ENCODE results near the gene ATAT1.

The ATAT1 gene

DNA sequence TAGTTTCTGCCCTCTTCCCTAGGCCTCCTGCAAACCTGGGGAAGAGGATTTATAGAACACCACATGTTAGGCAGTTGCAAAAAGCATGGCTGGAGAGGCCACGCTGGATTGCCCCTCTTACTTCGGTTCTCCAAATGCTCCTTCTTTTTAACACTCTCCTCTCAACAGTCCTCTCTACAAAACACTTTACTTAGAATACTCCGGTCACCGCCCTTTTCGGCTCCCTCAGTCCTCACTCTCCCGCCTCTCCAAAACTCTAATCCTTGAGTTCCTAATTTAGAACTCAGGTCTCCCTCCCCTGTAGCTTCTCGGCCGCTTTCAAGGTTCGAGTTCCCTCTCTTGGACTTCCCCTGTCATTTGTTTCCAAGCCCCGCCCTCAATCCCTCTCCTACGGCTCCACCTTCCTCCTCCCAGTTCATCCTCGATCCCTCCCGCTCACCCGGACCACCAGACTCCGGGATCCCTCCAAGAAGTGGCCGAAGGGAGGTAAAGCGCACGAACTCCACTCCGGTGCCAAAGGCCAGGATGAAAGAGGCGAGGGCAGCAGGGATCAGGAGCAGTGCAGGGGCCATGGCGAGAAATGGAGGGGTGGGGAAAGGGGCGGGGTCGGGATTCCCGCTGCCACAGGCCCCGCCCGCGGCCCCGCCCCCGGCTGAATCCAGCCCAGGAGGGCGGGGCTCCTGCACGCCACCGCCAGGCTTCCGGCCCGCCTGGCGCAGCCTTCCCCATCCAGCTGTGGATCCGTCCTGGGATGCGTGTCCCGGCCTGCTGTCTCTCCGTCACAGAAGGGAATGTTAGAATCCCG lies 63.9 kb downstream of the ATAT1 start, which contains the start of gene NRM:
NRM (minus strand) TSS at position 582 of the 805 bp plus-strand sequence; CDS start at position 572, 10 bp downstream.
- TF ChIP-seq, protein P1, sequence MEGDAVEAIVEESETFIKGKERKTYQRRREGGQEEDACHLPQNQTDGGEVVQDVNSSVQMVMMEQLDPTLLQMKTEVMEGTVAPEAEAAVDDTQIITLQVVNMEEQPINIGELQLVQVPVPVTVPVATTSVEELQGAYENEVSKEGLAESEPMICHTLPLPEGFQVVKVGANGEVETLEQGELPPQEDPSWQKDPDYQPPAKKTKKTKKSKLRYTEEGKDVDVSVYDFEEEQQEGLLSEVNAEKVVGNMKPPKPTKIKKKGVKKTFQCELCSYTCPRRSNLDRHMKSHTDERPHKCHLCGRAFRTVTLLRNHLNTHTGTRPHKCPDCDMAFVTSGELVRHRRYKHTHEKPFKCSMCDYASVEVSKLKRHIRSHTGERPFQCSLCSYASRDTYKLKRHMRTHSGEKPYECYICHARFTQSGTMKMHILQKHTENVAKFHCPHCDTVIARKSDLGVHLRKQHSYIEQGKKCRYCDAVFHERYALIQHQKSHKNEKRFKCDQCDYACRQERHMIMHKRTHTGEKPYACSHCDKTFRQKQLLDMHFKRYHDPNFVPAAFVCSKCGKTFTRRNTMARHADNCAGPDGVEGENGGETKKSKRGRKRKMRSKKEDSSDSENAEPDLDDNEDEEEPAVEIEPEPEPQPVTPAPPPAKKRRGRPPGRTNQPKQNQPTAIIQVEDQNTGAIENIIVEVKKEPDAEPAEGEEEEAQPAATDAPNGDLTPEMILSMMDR (IDR thresholded peaks at IDR 0.05): no peak

DNA sequence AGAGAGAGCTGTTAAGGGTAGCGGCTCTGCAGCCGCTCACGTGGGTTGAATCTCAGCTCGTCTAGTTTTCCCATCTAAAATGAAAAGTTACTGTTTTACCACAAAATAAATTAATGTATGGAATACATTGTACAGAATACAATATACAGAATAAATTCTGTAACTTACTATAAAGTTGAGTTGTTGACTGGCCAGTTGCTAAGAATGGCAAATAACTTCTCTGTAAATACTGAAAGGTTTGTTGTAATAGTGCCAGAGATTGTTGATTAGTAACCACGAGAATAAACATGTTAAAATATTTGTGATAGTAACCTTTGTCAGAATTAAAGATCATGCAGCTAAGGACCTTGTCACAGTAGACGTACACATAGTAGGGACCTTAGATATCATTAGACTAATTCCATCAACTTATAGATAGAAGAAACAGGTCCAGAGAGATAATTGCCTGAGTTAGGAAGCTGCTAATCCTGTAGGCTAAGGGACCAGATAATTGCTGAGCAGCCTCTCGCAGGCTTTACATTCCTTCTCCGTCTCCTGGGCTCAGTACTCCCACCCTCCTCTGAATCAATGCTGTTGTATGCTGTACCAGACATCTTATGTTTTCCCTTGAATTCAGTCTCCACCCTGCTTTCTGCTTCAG lies 64.7 kb downstream of the ATAT1 start:
- TF ChIP-seq, protein P1 (IDR thresholded peaks at IDR 0.05): no peak

Measured in LNCAP (cell line).